ENCODE measurements around the gene SORL1.

The SORL1 gene

DNA sequence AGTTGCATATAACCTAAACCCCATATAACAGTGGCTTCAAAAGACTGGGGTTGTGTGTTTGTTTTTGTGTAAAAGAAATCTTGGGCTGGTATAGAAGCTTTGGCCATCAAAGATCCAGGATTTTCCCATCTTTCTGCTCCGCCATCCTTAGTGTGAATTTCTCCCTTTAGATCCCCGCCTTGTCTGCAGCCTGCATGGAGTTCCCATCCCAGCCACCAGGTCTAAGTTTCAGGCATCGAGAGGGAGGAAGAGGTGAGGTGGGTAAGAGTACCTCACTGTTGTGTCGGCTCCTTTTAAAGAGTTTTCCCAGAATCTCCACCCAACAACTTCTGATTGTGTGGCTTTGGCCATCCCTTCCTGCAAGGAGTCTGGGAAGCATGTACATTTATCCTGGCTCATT is 196.2 kb downstream of the SORL1 start:
- no peaks in the 10 kb centered on the region for H3K9me3 ChIP-seq
- no peak for TF ChIP-seq CTCF (IDR thresholded peaks at IDR 0.05)
- H3K27me3 ChIP-seq: no peaks in the 10 kb centered on the region
- no peak overlapping the region for H3K27ac ChIP-seq
- H3K4me3 ChIP-seq (ENCODE audit: low read depth in 1 of 2, low read length in 1 of 2): no peak overlapping the region
- no peaks in the 10 kb centered on the region for H3K4me1 ChIP-seq (ENCODE audit: control insufficient read depth in 1 of 2, insufficient read depth in 1 of 2, low read depth in 1 of 2, low read length in 1 of 2)
- H3K36me3 ChIP-seq: peaks cover 5% of the 10 kb centered on the region

DNA sequence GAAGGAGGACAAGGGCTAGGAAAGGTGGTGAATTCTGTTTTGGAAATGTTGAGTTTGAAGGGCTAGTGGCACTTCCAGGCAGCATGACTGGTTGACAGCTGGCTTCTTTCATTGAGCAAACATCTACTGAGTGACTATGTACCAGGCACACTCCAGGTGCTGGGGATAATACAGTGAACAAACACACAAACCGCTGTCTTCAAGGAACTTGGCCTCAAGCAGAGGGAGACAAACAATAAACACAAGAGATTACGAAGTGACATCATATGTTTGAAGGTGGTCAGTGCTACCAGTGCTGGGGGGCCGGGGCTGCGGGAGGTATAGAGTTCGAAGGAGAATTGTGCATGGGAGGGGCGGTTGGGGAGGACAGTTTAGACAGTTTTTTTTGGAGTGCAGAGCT is 197.7 kb downstream of the SORL1 start:
- Histone ChIP-seq H3K4me3 (ENCODE audit: low read depth in 1 of 2, low read length in 1 of 2) (no peak overlapping the region), H3K36me3 (peaks cover 5% of the 10 kb centered on the region), H3K27ac (no peak overlapping the region), H3K9me3 (no peaks in the 10 kb centered on the region), H3K4me1 (ENCODE audit: control insufficient read depth in 1 of 2, insufficient read depth in 1 of 2, low read depth in 1 of 2, low read length in 1 of 2) (peaks cover 0 to under 1% of the 10 kb centered on the region in 2 experiments), H3K27me3 (peaks cover 13% of the 10 kb centered on the region)
- TF ChIP-seq CTCF (IDR thresholded peaks at IDR 0.05): no peak

GRCh38 chr11:121650351-121651256 is 198.5 kb downstream of the SORL1 start:
- TF ChIP-seq CTCF (IDR thresholded peaks at IDR 0.05): no peak
- H3K36me3 ChIP-seq: peaks cover 5% of the 10 kb centered on the region
- no peak overlapping the region for H3K27ac ChIP-seq
- peaks cover 20% of the 10 kb centered on the region for H3K27me3 ChIP-seq
- no peak overlapping the region for H3K4me3 ChIP-seq (ENCODE audit: low read depth in 1 of 2, low read length in 1 of 2)
- peaks cover 7 to 9% of the 10 kb centered on the region in 2 experiments for H3K4me1 ChIP-seq (ENCODE audit: control insufficient read depth in 1 of 2, insufficient read depth in 1 of 2, low read depth in 1 of 2, low read length in 1 of 2)
- H3K9me3 ChIP-seq: no peaks in the 10 kb centered on the region

GRCh38 chr11:121651257-121651605 is 199.1 kb downstream of the SORL1 start:
- Histone ChIP-seq H3K4me3 (ENCODE audit: low read depth in 1 of 2, low read length in 1 of 2) (no peak overlapping the region), H3K27ac (no peak overlapping the region), H3K9me3 (no peaks in the 10 kb centered on the region), H3K4me1 (ENCODE audit: control insufficient read depth in 1 of 2, insufficient read depth in 1 of 2, low read depth in 1 of 2, low read length in 1 of 2) (peaks cover 11 to 15% of the 10 kb centered on the region in 2 experiments), H3K36me3 (no peaks in the 10 kb centered on the region), H3K27me3 (peaks cover 20% of the 10 kb centered on the region)
- no peak for TF ChIP-seq CTCF (IDR thresholded peaks at IDR 0.05)

DNA sequence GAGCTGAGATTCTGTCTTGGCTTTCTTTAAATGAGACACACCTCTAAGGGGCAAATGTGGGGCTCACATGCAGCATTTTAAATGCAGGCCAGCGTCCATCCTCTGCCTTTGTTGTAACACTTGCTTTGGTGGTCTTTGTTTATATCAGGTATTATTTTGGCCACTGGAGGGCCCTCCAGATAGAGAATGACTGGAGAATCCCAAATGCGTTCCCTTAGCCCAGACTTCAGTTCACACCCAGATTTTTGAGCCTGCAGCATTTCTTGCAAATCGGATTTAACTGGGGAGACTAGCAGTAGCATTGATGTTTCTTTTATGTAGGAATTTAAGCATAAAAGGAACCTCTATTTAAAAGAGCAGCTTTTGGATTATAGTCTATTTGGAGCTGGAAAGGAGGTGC is 200.9 kb downstream of the SORL1 start:
- peaks cover 20% of the 10 kb centered on the region for H3K27me3 ChIP-seq
- H3K4me1 ChIP-seq (ENCODE audit: control insufficient read depth in 1 of 2, insufficient read depth in 1 of 2, low read depth in 1 of 2, low read length in 1 of 2): peaks cover 12 to 17% of the 10 kb centered on the region in 2 experiments
- no peak overlapping the region for H3K4me3 ChIP-seq (ENCODE audit: low read depth in 1 of 2, low read length in 1 of 2)
- H3K36me3 ChIP-seq: no peaks in the 10 kb centered on the region
- H3K27ac ChIP-seq: no peak overlapping the region
- TF ChIP-seq CTCF (IDR thresholded peaks at IDR 0.05): no peak
- no peaks in the 10 kb centered on the region for H3K9me3 ChIP-seq
